Measurements from ENCODE around the gene FAM110D. TPM values are rescaled to one million over a fixed set of nuclear protein-coding genes. Genes with fewer than 3 reads are reported as not detected.
A peak's percentile ranks its signal among the peaks of the same experiment; 100 is the strongest.

The FAM110D gene
- polyA plus RNA-seq (2013, experiment 1 of 4): 0.57 TPM
- polyA plus RNA-seq (2013, experiment 2 of 4): 0.59 TPM
- 0.48 TPM for polyA plus RNA-seq (2013, experiment 3 of 4)
- 0.57 TPM for polyA plus RNA-seq (2013, experiment 4 of 4)

- peaks cover 51% of the 10 kb centered on the region for H3K4me1 ChIP-seq (ENCODE audit: control insufficient read depth, insufficient read depth, low read length)
- no peaks in the 10 kb centered on the region for H3K36me3 ChIP-seq (ENCODE audit: control insufficient read depth, insufficient read depth, low read length)
- H3K27me3 ChIP-seq (ENCODE audit: control insufficient read depth, insufficient read depth, low read length, poor library complexity, severe bottlenecking): peaks cover 81% of the 10 kb centered on the region
- no peak within 1 kb of the TSS for H3K4me3 ChIP-seq (ENCODE audit: insufficient read depth, low read depth, low read length)
- H3K27ac ChIP-seq (ENCODE audit: insufficient read depth, low read depth, low read length, poor library complexity, severe bottlenecking): no peak within 1 kb of the TSS
- no peaks in the 10 kb centered on the region for H3K9me3 ChIP-seq (ENCODE audit: control insufficient read depth, low read length)
- 29 to 31% methylated on average over 6 of the region's 6 CpGs for WGBS, 2 experiments
Observed at GRCh38 chr1:26158908-26159742, at the start of gene FAM110D. Gene FAM110D, plus strand, starts transcription at chr1:26159079. Its CDS starts 2,213 bp downstream, at chr1:26161292.

- WGBS, 2 experiments: 90 to 97% methylated on average over 4 of the region's 5 CpGs
- Histone ChIP-seq H3K4me3 (ENCODE audit: insufficient read depth, low read depth, low read length) (peak overlapping the region; percentile 67), H3K27ac (ENCODE audit: insufficient read depth, low read depth, low read length, poor library complexity, severe bottlenecking) (no peak overlapping the region)
Observed at GRCh38 chr1:26109229-26110164, 49.4 kb upstream of the FAM110D start.

GRCh38 chr1:26110731-26111529, 47.9 kb upstream of the FAM110D start:
- Histone ChIP-seq H3K27me3 (ENCODE audit: control insufficient read depth, insufficient read depth, low read length, poor library complexity, severe bottlenecking) (peaks cover 11% of the 10 kb centered on the region), H3K27ac (ENCODE audit: insufficient read depth, low read depth, low read length, poor library complexity, severe bottlenecking) (peak overlapping the region; percentile 89), H3K4me3 (ENCODE audit: insufficient read depth, low read depth, low read length) (peak overlapping the region; percentile 67), H3K36me3 (ENCODE audit: control insufficient read depth, insufficient read depth, low read length) (no peaks in the 10 kb centered on the region), H3K4me1 (ENCODE audit: control insufficient read depth, insufficient read depth, low read length) (peaks cover 6% of the 10 kb centered on the region), H3K9me3 (ENCODE audit: control insufficient read depth, low read length) (no peaks in the 10 kb centered on the region)
- 0% methylated on average over 85 of the region's 85 CpGs for WGBS, 2 experiments

More at GRCh38 chr1:26109229-26110164, 49.4 kb upstream of the FAM110D start:
- peaks cover 8% of the 10 kb centered on the region for H3K4me1 ChIP-seq (ENCODE audit: control insufficient read depth, insufficient read depth, low read length)
- H3K36me3 ChIP-seq (ENCODE audit: control insufficient read depth, insufficient read depth, low read length): no peaks in the 10 kb centered on the region
- no peaks in the 10 kb centered on the region for H3K9me3 ChIP-seq (ENCODE audit: control insufficient read depth, low read length)
- peaks cover 11% of the 10 kb centered on the region for H3K27me3 ChIP-seq (ENCODE audit: control insufficient read depth, insufficient read depth, low read length, poor library complexity, severe bottlenecking)

- 0% methylated on average over 96 of the region's 96 CpGs for WGBS, 2 experiments
Observed at GRCh38 chr1:26111530-26112406, 47.1 kb upstream of the FAM110D start, which contains the start of gene PDIK1L. Gene PDIK1L, plus strand, starts transcription at chr1:26111824. Its CDS starts 2,485 bp downstream, at chr1:26114309.

GRCh38 chr1:26112407-26112775, 46.5 kb upstream of the FAM110D start:
- H3K36me3 ChIP-seq (ENCODE audit: control insufficient read depth, insufficient read depth, low read length): no peaks in the 10 kb centered on the region
- peaks cover 11% of the 10 kb centered on the region for H3K27me3 ChIP-seq (ENCODE audit: control insufficient read depth, insufficient read depth, low read length, poor library complexity, severe bottlenecking)
- H3K4me3 ChIP-seq (ENCODE audit: insufficient read depth, low read depth, low read length): peak overlapping the region; percentile 67
- H3K27ac ChIP-seq (ENCODE audit: insufficient read depth, low read depth, low read length, poor library complexity, severe bottlenecking): no peak overlapping the region
- 12 to 13% methylated on average over 9 of the region's 9 CpGs for WGBS, 2 experiments
- no peaks in the 10 kb centered on the region for H3K9me3 ChIP-seq (ENCODE audit: control insufficient read depth, low read length)
- H3K4me1 ChIP-seq (ENCODE audit: control insufficient read depth, insufficient read depth, low read length): peaks cover 6% of the 10 kb centered on the region

More at GRCh38 chr1:26111530-26112406, 47.1 kb upstream of the FAM110D start, which contains the start of gene PDIK1L:
- Histone ChIP-seq H3K27ac (ENCODE audit: insufficient read depth, low read depth, low read length, poor library complexity, severe bottlenecking) (peak within 1 kb of the TSS; percentile 89), H3K4me1 (ENCODE audit: control insufficient read depth, insufficient read depth, low read length) (peaks cover 6% of the 10 kb centered on the region), H3K36me3 (ENCODE audit: control insufficient read depth, insufficient read depth, low read length) (no peaks in the 10 kb centered on the region), H3K27me3 (ENCODE audit: control insufficient read depth, insufficient read depth, low read length, poor library complexity, severe bottlenecking) (peaks cover 11% of the 10 kb centered on the region), H3K9me3 (ENCODE audit: control insufficient read depth, low read length) (no peaks in the 10 kb centered on the region), H3K4me3 (ENCODE audit: insufficient read depth, low read depth, low read length) (peak within 1 kb of the TSS; percentile 67)

- Histone ChIP-seq H3K4me3 (ENCODE audit: insufficient read depth, low read depth, low read length) (no peak overlapping the region), H3K36me3 (ENCODE audit: control insufficient read depth, insufficient read depth, low read length) (no peaks in the 10 kb centered on the region), H3K27ac (ENCODE audit: insufficient read depth, low read depth, low read length, poor library complexity, severe bottlenecking) (no peak overlapping the region), H3K27me3 (ENCODE audit: control insufficient read depth, insufficient read depth, low read length, poor library complexity, severe bottlenecking) (peaks cover 11% of the 10 kb centered on the region), H3K9me3 (ENCODE audit: control insufficient read depth, low read length) (no peaks in the 10 kb centered on the region), H3K4me1 (ENCODE audit: control insufficient read depth, insufficient read depth, low read length) (peaks cover 6% of the 10 kb centered on the region)
- 95 to 96% methylated on average over 12 of the region's 12 CpGs for WGBS, 2 experiments
Observed at GRCh38 chr1:26114165-26114927, 44.5 kb upstream of the FAM110D start.

GRCh38 chr1:26119892-26120608, 38.8 kb upstream of the FAM110D start:
- Histone ChIP-seq H3K36me3 (ENCODE audit: control insufficient read depth, insufficient read depth, low read length) (no peaks in the 10 kb centered on the region), H3K27me3 (ENCODE audit: control insufficient read depth, insufficient read depth, low read length, poor library complexity, severe bottlenecking) (no peaks in the 10 kb centered on the region), H3K4me3 (ENCODE audit: insufficient read depth, low read depth, low read length) (no peak overlapping the region), H3K9me3 (ENCODE audit: control insufficient read depth, low read length) (no peaks in the 10 kb centered on the region), H3K4me1 (ENCODE audit: control insufficient read depth, insufficient read depth, low read length) (no peaks in the 10 kb centered on the region), H3K27ac (ENCODE audit: insufficient read depth, low read depth, low read length, poor library complexity, severe bottlenecking) (no peak overlapping the region)
- 92 to 94% methylated on average over 8 of the region's 9 CpGs for WGBS, 2 experiments
